Measurements from ENCODE around the gene AREL1. TPM values are rescaled to one million over a fixed set of nuclear protein-coding genes. Genes with fewer than 3 reads are reported as not detected.

Gene AREL1
- total and polyA plus RNA-seq, 10 of the 15 experiments (the other 5 are each of a cell fraction or from before 2014, with no cell fraction given), result 6.2 to 40.4 (median 23.7) TPM

DNA sequence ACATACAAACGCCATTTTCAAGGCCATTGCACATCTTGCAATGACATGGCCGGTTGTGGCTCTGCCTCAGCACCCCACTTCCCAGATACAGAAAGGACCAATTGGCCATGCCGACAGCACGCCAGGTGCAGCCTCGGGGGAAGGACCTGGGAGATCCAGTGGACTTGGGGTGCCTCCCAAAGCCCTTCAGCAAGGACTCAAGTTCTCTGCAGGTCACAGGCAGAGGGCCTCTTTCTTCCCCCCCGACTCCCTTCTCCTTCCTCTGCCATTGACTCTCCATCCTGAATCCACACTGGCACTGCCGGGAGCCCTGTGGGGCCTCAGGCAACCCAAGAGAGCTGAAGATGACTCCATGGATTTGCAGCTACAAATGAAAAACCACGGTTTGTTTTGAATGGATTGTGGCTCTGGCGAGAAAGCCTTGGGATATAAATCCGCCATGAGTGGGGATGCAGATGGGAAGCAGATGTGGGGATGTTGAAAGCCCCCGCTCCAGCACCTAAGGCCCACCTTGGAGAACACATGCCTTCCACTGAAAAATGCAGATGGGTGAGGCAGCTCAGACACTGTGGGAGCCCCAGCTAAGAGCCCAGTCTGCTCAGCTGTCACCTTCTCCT lies 65.7 kb downstream of the AREL1 start:
- Histone ChIP-seq H3K4me3 (no peak overlapping the region), H3K9ac (ENCODE audit: control insufficient read depth, insufficient read depth, low read length) (no peak overlapping the region), H3K27me3 (replicated peaks in 1 of 2; ENCODE audit: control insufficient read depth in 2 of 2, insufficient read depth in 2 of 2, low read length in 1 of 2) (no peaks in the 10 kb centered on the region), H3K4me1 (ENCODE audit: control insufficient read depth, insufficient read depth, low read length) (no peaks in the 10 kb centered on the region), H2AFZ (ENCODE audit: control insufficient read depth, low read depth, low read length) (no peak overlapping the region), H4K20me1 (ENCODE audit: control insufficient read depth, insufficient read depth) (no peaks in the 10 kb centered on the region), H3K36me3 (ENCODE audit: control insufficient read depth in 2 of 2, insufficient read depth in 2 of 2, low read length in 1 of 2) (no peaks in the 10 kb centered on the region), H3K9me3 (replicated peaks; ENCODE audit: control insufficient read depth, insufficient read depth, low read length) (no peaks in the 10 kb centered on the region), H3K79me2 (ENCODE audit: control insufficient read depth, insufficient read depth, low read length) (no peaks in the 10 kb centered on the region), H3K4me2 (ENCODE audit: control insufficient read depth, insufficient read depth) (no peak overlapping the region), H3K27ac (ENCODE audit: control insufficient read depth, insufficient read depth) (no peak overlapping the region)
- FAIRE-seq (no peak), ATAC-seq (no peak; the same call in 2 of the 3 replicates), DNase-seq (ENCODE audit: low read depth, low spot score) (no peak)
- POLR2A ChIA-PET, result no interaction called here
- TF ChIP-seq ZNF24 (IDR thresholded peaks at IDR 0.05) (no peak), ZZZ3 (IDR thresholded peaks at IDR 0.05; ENCODE audit: control insufficient read depth, insufficient read length, low read depth) (no peak), RELA (IDR thresholded peaks at IDR 0.05; ENCODE audit: borderline replicate concordance, partially characterized antibody) (no peak), TCF3 (IDR thresholded peaks at IDR 0.05; ENCODE audit: borderline replicate concordance, insufficient read depth, low read depth, low read length) (no peak), EGR1 (IDR thresholded peaks at IDR 0.05; ENCODE audit: borderline replicate concordance in 1 of 2, low read depth in 2 of 2, low read length in 2 of 2) (no peak), PAX8 (IDR thresholded peaks at IDR 0.05) (no peak), HDAC2 (IDR thresholded peaks at IDR 0.05) (no peak), JUND (IDR thresholded peaks at IDR 0.05; ENCODE audit: low read depth, low read length) (no peak), WRNIP1 (IDR thresholded peaks at IDR 0.05; ENCODE audit: borderline replicate concordance, low read depth, low read length) (no peak), SREBF2 (IDR thresholded peaks at IDR 0.05; ENCODE audit: low read length) (no peak), YBX1 (IDR thresholded peaks at IDR 0.05) (no peak), CREB1 (IDR thresholded peaks at IDR 0.05; ENCODE audit: low read depth) (no peak), KLF5 (IDR thresholded peaks at IDR 0.05; ENCODE audit: partially characterized antibody) (no peak), GATAD2B (conservative IDR thresholded peaks at IDR 0.05; ENCODE audit: low read depth) (no peak), SIN3A (IDR thresholded peaks at IDR 0.05; ENCODE audit: low read depth, low read length) (no peak), RELB (IDR thresholded peaks at IDR 0.05; ENCODE audit: low read depth) (no peak)
- TF ChIP-seq, protein P1, sequence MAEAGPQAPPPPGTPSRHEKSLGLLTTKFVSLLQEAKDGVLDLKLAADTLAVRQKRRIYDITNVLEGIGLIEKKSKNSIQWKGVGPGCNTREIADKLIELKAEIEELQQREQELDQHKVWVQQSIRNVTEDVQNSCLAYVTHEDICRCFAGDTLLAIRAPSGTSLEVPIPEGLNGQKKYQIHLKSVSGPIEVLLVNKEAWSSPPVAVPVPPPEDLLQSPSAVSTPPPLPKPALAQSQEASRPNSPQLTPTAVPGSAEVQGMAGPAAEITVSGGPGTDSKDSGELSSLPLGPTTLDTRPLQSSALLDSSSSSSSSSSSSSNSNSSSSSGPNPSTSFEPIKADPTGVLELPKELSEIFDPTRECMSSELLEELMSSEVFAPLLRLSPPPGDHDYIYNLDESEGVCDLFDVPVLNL (IDR thresholded peaks at IDR 0.05; ENCODE audit: low read depth, low read length), result no peak
- TF ChIP-seq, protein P2, sequence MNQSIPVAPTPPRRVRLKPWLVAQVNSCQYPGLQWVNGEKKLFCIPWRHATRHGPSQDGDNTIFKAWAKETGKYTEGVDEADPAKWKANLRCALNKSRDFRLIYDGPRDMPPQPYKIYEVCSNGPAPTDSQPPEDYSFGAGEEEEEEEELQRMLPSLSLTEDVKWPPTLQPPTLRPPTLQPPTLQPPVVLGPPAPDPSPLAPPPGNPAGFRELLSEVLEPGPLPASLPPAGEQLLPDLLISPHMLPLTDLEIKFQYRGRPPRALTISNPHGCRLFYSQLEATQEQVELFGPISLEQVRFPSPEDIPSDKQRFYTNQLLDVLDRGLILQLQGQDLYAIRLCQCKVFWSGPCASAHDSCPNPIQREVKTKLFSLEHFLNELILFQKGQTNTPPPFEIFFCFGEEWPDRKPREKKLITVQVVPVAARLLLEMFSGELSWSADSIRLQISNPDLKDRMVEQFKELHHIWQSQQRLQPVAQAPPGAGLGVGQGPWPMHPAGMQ (IDR thresholded peaks at IDR 0.05; ENCODE audit: borderline replicate concordance), result no peak
- TF ChIP-seq, protein P3, sequence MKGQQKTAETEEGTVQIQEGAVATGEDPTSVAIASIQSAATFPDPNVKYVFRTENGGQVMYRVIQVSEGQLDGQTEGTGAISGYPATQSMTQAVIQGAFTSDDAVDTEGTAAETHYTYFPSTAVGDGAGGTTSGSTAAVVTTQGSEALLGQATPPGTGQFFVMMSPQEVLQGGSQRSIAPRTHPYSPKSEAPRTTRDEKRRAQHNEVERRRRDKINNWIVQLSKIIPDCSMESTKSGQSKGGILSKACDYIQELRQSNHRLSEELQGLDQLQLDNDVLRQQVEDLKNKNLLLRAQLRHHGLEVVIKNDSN (IDR thresholded peaks at IDR 0.05; ENCODE audit: borderline replicate concordance, extremely low read length, insufficient read depth, low read depth, low read length), result no peak
- 54% methylated on average over 11 of the region's 11 CpGs for WGBS (ENCODE audit: insufficient coverage, insufficient replicate concordance, low lambda C conversion rate, missing lambda C conversion rate)
- CTCF ChIA-PET, result interaction anchor here (0.9 kb wide), 1 partner anchor 28 kb away, joined by 3 read pairs; no protein-coding TSS in a partner anchor
- SMC1A ChIA-PET (ENCODE audit: uncharacterized antibody, unreplicated experiment), result no interaction called here
- RAD21 ChIA-PET (ENCODE audit: unreplicated experiment), result no interaction called here
- in situ Hi-C loops (cut with MboI) (no loop called here), intact Hi-C loops (cut with micrococcal nuclease; ENCODE audit: unreplicated experiment) (loop anchor here (5.0 kb wide), 1 partner anchor 35 kb away; the partner anchor contains the start of gene LTBP2)
- no TSS peak for BruUV-seq (replicated peaks)

All from GM12878 (cell line).